GM18526 (cell line): Measurements from ENCODE around the gene CSRP1.

Experiments used
- POLR2A ChIP-seq: IDR thresholded peaks from 3 replicates; pipeline ENCODE4 v1.6.1; 2011; ENCODE audit not compliant: insufficient read length; ENCODE audit errors: extremely low read depth

The CSRP1 gene

GRCh38 chr1:201508809-201509208 is 1.9 kb upstream of the CSRP1 start:
- no peak for TF ChIP-seq POLR2A

DNA sequence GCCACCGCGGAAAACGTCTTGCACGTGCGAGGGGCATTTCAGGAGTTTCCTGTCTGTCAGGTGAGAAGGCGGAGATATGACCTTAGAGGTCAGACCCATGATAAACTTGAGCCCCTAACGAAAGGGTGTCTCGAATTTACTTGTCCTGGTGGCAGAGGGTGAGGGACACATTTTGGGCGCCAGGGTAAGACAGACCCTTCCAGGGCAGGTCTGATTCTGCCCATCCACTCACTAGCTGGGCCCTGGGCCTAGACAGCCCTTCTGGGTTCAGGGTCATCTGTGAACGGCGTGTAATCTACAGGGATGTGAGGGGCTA is 395 bp upstream of the CSRP1 start:
- TF ChIP-seq POLR2A = no peak

GRCh38 chr1:201506092-201506491 is 831 bp downstream of the CSRP1 start:
- TF ChIP-seq POLR2A = no peak

- no peak for TF ChIP-seq POLR2A
Observed at GRCh38 chr1:201505503-201505890, 1.4 kb downstream of the CSRP1 start.

GRCh38 chr1:201504799-201505502 is 2.0 kb downstream of the CSRP1 start:
- no peak for TF ChIP-seq POLR2A

GRCh38 chr1:201504179-201504631 is 2.7 kb downstream of the CSRP1 start:
- no peak for TF ChIP-seq POLR2A

DNA sequence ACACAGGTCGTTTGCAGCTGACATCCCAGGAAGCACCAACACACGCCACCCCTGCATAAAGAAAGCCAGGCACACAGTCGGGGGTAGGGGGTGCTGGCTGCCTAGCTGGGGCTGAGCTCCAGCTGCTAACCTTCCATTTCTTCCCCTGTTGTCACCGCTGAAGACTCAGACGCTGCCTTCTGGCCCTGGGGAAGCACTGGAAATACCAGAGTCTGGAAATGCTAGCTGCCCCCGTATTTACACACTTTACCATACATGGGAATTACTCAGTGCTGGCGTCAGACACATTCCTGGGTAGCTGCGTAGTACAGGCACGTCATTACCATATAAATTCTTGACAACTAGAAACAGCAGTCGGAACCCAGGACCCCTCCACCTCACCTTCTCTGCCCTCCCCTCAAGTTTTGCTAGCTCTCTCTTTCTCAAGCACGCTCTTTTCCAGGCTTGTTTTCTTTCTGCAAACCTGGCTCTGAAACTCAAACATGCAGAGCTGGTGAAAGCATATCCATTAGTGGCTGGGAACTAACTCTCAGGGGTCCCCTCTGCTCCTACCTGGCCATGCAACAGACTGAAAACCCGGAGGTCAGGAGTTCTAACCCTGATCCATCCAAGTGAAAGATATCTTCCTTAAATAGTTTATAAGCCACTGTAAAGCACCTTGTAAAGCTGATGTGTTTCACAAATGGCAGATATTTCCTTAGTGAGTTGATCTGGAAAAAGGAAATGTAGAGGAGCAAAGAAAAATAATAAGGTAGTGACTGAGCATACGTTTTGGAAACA is 3.3 kb downstream of the CSRP1 start:
- TF ChIP-seq POLR2A = no peak

- TF ChIP-seq POLR2A = no peak
Observed at GRCh38 chr1:201502511-201502857, 4.4 kb downstream of the CSRP1 start.

DNA sequence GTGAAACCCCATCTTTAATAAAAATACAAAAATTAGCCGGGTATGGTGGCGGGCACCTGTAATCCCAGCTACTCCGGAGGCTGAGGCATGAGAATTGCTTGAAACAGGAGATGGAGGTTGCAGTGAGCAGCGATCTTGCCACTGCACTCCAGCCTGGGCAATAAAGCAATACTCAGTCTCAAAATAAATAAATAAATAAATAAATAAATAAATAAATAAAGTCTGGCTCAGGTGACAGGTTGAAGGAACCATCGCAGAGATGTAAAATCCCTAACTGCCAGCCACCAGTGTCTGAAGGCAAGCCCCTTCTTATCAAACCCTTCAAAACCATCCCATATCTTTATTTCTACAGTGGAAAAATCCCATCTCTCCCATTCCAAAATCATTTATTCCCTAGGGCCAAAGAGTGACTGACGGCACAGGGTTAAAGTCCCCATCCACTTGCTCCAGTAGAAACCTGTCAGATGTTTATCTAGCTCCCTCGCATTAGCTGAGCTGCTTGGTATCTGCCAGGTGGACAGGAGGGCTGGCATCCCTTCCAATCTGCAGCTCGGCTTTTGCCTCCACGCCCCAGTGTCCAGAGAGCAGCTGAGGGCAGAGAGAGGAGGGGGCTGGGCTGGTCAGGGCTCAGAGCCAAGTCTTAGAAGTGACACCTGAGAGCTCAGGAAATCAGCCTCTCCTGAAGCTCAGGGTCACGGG is 5.0 kb downstream of the CSRP1 start:
- no peak for TF ChIP-seq POLR2A

- TF ChIP-seq POLR2A = no peak
Observed at GRCh38 chr1:201501144-201501543, 5.8 kb downstream of the CSRP1 start.

- no peak for TF ChIP-seq POLR2A
Observed at GRCh38 chr1:201500670-201501120, 6.2 kb downstream of the CSRP1 start.

DNA sequence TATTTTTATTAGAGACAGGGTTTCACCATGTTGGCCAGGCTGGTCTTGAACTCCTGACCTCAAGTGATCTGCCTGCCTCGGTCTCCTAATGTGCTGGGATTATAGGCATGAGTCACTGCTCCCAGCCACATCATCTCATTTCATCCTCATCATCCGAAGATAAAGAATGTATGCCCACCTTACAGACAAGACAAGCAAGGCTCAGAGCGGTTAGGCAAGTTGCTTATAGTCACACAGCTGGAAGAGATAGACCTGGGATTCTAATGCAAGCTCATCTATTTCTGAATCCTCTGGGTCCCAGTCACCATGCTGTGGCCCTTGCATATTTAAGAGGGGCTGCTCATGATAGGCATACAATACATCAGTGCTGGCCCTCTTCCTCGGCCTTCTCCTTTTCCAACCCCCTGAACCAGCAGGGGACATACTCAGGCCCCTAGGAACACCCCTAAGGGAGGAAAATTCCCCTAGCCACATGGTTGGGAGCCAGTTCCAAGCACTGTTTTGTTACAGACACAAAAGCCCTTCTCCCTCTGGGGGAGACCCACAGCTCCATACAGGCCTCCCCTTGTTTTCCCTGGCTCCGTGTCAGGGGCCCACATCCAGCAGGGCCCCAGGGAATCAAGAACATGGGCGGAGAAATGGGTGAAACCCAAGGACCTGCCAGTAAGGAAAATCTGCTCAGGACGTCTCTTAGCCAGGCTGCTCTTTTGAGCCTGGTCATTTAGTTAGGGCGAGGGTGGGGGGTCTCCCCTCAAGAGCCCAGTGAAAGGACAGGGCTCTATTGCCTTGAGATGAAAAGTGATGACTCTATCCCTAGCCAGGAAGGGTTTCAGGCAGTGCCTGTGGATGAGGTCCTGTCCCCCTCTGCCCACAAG is 6.9 kb downstream of the CSRP1 start:
- no peak for TF ChIP-seq POLR2A

DNA sequence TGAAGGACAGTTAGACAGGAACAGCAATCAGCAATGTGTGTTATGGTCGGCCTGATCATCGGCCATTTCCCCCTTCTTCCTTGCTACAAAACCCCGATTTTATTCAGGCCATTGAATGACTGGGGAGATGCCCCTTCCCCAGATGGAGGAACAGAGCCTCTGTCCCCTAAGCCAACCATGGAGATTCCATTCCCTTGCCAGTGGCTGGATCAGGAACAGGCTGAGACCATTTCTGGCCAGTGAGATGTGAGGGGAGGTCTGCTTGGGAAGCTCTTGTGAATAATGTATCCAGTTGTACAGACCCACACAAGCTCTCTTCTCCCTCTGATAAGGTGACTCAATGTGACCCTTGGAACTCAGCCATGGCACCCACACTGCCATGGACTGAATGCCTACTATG is 7.7 kb downstream of the CSRP1 start:
- no peak for TF ChIP-seq POLR2A

DNA sequence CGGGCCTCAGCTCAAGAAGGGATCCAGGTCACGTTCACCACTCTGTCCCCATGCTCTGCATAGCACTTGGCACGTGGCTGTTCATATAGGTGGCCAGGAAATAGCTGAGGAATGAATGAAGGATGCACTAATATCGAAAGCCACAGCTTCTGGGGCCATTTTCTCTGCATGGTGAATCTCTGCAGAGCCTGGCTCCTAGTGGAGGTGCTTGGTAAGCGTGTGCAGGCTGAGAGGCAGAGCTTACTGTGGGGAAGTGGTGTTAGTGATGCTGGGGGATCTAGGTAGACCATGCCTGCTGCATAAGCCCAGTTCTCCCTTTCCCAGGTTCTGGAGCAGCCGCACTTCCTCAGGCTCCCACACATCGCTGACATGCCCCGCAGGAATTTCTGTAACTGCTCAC is 8.3 kb downstream of the CSRP1 start:
- no peak for TF ChIP-seq POLR2A

GRCh38 chr1:201497935-201498509 is 8.9 kb downstream of the CSRP1 start:
- no peak for TF ChIP-seq POLR2A

GRCh38 chr1:201496296-201496690 is 10.6 kb downstream of the CSRP1 start:
- TF ChIP-seq POLR2A = no peak
